Mesenteric fat pad (tissue), 1 donor: ENCODE data around the gene SYNE4. TPM values are rescaled to one million over a fixed set of nuclear protein-coding genes. Genes with fewer than 3 reads are reported as not detected.
A peak's percentile ranks its signal among the peaks of the same experiment; 100 is the strongest.
"Not testable (repeated sequence)": the region's sequence is repeated elsewhere in the genome, so short reads cannot be mapped to it uniquely, and the experiment has no call there.

Experiments
- DNase-seq: peaks from one replicate; pipeline ENCODE4 v3.0.0-alpha.2; 2020; ENCODE audit warnings: low spot score
- long read RNA-seq: library from polyadenylated mRNA; unstranded; transcript quantifications from one replicate; pipeline ENCODE4 v2.0.0, GENCODE V29; 2020
- total RNA-seq: library from RNA; stranded (reverse); fragmentation: NEBNext Ultra II Directional; extraction: Animal tissue kit (Norgen Biotek cat#: 25700); gene quantifications from one replicate; pipeline ENCODE4 v1.2.1, GENCODE V29; 2021
- donor health status: DM: yes; HTN: yes; CAD: no.

Gene SYNE4
- not detected for total RNA-seq
- long read RNA-seq, partial matches to known transcripts, result 0 of 1 reads
- long read RNA-seq, other reads (novel, unspliced or antisense), result 0 of 1 reads

- DNase-seq, result no peak
Measured at GRCh38 chr19:36008336-36008978, at the start of gene SYNE4. Gene SYNE4, minus strand, starts transcription at chr19:36008813. Its CDS starts 132 bp downstream, at chr19:36008681.

GRCh38 chr19:36054733-36055686, 46.4 kb upstream of the SYNE4 start, which contains the start of gene WDR62:
Gene WDR62, plus strand, starts transcription at chr19:36054897. Its CDS starts 75 bp downstream, at chr19:36054972.
- peak; percentile 98 for DNase-seq

GRCh38 chr19:36054119-36054732, 45.6 kb upstream of the SYNE4 start, which contains the start of gene THAP8:
Gene THAP8, minus strand, starts transcription at chr19:36054285. Its CDS starts 68 bp downstream, at chr19:36054217.
- DNase-seq, result peak; percentile 100

DNA sequence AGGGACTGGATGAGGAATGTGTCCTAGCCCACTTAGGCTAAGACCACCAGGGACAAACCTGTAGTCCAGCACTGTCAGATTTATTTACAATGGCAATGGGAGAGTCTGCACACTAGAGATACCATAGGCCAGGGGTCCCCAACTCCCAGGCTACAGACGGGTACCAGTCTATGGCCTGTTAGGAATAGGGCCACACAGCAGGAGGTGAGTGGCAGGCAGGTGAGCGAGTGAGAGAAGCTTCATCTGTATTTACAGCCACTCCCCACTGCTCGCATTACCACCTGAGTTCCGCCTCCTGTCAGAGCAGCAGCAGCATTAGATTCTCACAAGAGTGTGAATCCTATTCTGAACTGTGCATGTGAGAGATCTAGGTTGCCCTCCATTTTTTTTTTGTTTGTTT, 43.0 kb upstream of the SYNE4 start:
- DNase-seq, result no peak

DNA sequence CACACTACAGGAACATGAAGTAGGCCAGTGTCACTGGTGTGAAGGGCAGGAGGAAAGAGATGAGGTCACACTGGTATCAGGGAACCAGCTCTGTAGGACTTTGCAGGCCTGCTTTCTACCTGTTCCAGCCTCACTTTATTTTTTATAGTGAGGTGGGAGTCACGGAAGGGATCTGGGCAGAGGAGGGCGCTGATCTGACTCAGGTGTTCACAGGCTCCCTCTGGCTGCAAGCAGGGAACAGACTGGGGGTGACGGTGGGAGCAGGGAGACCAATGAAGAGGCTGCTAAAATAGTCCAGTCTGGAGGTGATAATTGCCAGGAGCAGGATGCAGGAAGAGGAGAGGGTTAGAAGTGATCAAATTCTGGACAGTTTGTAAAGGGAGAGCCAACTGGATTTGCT, 42.6 kb upstream of the SYNE4 start:
- DNase-seq, result no peak

GRCh38 chr19:36049080-36049698, 40.6 kb upstream of the SYNE4 start:
- DNase-seq, result no peak

DNA sequence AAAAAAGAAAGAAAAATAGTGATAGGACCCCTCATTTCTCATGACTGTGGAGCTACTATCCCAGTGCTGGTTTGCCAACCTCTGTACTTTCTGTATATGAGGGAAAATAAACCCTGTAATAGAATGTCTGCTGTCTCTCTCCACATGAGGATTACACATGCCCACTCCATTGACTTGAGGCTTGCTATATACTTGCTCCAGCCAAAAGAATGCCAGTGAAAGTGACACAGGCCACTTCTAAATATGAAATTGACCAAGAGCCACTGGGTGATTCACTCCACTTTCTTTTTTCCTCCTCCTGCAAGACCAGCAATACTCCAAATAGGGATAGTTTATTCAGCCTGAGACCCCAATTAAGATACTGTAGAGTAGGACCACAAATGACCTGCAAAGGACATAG, 39.2 kb upstream of the SYNE4 start:
- DNase-seq, result no peak

- DNase-seq, result no peak
Measured at GRCh38 chr19:36046443-36047050, 37.9 kb upstream of the SYNE4 start.

GRCh38 chr19:36043952-36044351, 35.3 kb upstream of the SYNE4 start:
- no peak for DNase-seq

DNA sequence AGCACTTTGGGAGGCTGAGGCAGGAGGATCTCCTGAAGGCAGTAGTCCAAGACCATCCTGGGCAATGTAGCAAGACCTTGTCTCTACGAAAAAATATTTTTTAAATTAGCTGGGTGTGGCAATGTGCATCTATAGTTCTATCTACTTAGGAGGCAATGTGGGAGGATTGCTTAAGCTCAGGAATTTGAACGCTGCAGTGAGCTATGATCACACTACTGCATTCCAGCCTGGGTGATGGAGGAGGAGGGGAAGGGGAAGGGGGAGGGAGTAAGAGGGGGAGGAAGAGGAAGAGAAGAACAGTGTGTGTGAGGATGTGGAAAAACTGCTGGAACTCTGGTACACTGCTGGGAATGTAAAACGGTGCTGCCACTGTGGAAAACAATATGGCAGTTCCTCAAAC, 33.2 kb upstream of the SYNE4 start:
- DNase-seq, result no peak

DNA sequence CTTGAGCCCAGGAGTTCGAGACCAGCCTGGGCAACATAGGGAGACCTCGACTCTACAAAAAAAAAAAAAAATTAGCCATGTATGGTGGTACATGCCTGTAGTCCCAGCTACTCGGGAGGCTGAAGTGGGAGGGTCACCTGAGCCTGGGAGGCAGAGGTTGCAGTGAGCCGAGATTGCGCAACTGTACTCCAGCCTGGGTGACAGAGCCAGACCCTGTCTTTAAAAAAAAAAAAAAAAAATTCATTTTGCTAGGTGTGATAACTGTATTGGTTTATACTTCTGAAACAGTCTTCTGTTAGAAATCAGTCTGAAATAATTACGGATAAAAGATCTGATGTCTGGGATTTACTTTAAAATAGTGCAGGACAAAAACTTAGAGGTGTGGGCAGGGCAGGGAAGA, 32.5 kb upstream of the SYNE4 start:
- not testable (repeated sequence) for DNase-seq

GRCh38 chr19:36040495-36040894, 31.9 kb upstream of the SYNE4 start:
- DNase-seq, result no peak

- no peak for DNase-seq
Measured at GRCh38 chr19:36032251-36033104, 23.9 kb upstream of the SYNE4 start, which contains the start of gene CLIP3. Gene CLIP3, minus strand, starts transcription at chr19:36032873. Its CDS starts 516 bp downstream, at chr19:36032357.

DNA sequence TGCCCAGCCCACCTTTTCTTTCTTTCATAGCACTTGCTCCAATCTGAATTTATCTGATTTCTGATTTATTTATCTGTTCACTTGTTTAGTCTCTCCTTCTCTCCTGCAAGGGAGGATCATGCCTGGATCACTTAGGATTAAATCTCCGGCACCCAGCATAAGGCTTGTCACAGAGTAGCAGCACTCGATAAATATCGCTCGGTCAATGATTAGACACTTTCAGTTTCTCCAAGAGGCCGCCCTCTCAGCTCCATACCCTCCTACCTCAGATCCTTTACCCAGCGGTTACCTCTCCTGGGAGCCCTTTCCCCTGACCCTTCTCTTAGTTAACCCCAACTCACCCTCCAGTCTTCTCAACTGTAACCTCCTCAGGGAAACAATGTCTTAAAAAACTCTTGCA, 22.7 kb upstream of the SYNE4 start:
- no peak for DNase-seq

GRCh38 chr19:36030264-36031148, 21.9 kb upstream of the SYNE4 start:
- no peak for DNase-seq

DNA sequence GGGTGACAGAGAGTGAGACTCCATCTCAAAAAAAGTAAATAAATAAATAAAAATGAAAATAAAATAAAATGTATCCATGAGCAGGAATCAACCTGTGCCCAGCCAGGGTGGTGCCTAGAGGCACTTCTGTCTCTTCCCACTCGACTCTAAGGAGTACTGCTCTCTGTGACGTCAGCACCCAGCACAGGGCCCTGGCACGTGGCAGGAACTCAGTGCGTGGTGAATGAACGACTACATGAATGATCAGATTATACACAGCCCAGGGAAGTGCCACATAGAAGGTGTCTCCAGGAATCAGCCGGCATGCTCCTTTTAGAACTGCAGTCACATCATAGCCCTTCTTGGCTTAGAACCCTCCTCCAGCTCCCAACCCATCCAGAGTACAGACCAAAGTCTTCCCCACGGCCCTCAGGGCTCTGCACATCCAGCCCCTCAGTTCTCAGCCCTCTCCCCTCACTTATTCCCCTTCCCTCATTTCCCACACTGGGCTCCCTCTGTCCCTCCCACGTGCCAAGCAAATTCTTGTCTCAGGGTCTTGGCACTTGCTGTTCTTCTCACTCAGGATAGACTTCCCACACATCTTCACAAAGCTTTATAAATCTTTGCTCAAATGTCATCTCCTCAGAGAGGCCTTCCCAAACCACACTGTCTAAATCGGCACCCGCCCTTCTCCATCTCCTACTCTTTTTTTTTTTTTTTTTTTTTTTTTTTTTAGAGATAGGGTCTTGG, 19.9 kb upstream of the SYNE4 start:
- DNase-seq, result no peak

- no peak for DNase-seq
Measured at GRCh38 chr19:36027696-36028095, 19.1 kb upstream of the SYNE4 start.
